ENCODE measurements around the gene B3GAT1.

B3GAT1 gene

GRCh38 chr11:134406264-134407185 is 5.5 kb downstream of the B3GAT1 start:
- Histone ChIP-seq H3K27me3 (peaks cover 29% of the 10 kb centered on the region), H3K27ac (no peak overlapping the region), H3K36me3 (no peaks in the 10 kb centered on the region), H3K4me3 (ENCODE audit: low read depth in 1 of 2, low read length in 1 of 2) (no peak overlapping the region), H3K4me1 (ENCODE audit: control insufficient read depth in 1 of 2, insufficient read depth in 1 of 2, low read depth in 1 of 2, low read length in 1 of 2) (no peaks in the 10 kb centered on the region), H3K9me3 (no peaks in the 10 kb centered on the region)
- no peak for TF ChIP-seq CTCF (IDR thresholded peaks at IDR 0.05)

GRCh38 chr11:134405841-134406240 is 6.2 kb downstream of the B3GAT1 start:
- Histone ChIP-seq H3K9me3 (no peaks in the 10 kb centered on the region), H3K27me3 (peaks cover 22% of the 10 kb centered on the region), H3K36me3 (no peaks in the 10 kb centered on the region), H3K4me3 (ENCODE audit: low read depth in 1 of 2, low read length in 1 of 2) (no peak overlapping the region), H3K27ac (no peak overlapping the region), H3K4me1 (ENCODE audit: control insufficient read depth in 1 of 2, insufficient read depth in 1 of 2, low read depth in 1 of 2, low read length in 1 of 2) (no peaks in the 10 kb centered on the region)
- no peak for TF ChIP-seq CTCF (IDR thresholded peaks at IDR 0.05)

- Histone ChIP-seq H3K27ac (no peak overlapping the region), H3K4me1 (ENCODE audit: control insufficient read depth in 1 of 2, insufficient read depth in 1 of 2, low read depth in 1 of 2, low read length in 1 of 2) (no peaks in the 10 kb centered on the region), H3K36me3 (no peaks in the 10 kb centered on the region), H3K9me3 (no peaks in the 10 kb centered on the region), H3K27me3 (peaks cover 18% of the 10 kb centered on the region), H3K4me3 (ENCODE audit: low read depth in 1 of 2, low read length in 1 of 2) (no peak overlapping the region)
- TF ChIP-seq CTCF (IDR thresholded peaks at IDR 0.05): no peak
Measured at GRCh38 chr11:134405436-134405835, 6.6 kb downstream of the B3GAT1 start.

GRCh38 chr11:134404575-134405341 is 7.3 kb downstream of the B3GAT1 start:
- TF ChIP-seq CTCF (IDR thresholded peaks at IDR 0.05): no peak
- no peak overlapping the region for H3K4me3 ChIP-seq (ENCODE audit: low read depth in 1 of 2, low read length in 1 of 2)

GRCh38 chr11:134402910-134403309 is 9.1 kb downstream of the B3GAT1 start:
- no peak overlapping the region for H3K4me3 ChIP-seq (ENCODE audit: low read depth in 1 of 2, low read length in 1 of 2)
- no peaks in the 10 kb centered on the region for H3K9me3 ChIP-seq
- no peaks in the 10 kb centered on the region for H3K27me3 ChIP-seq
- no peaks in the 10 kb centered on the region for H3K36me3 ChIP-seq
- no peak overlapping the region for H3K27ac ChIP-seq
- no peaks in the 10 kb centered on the region for H3K4me1 ChIP-seq (ENCODE audit: control insufficient read depth in 1 of 2, insufficient read depth in 1 of 2, low read depth in 1 of 2, low read length in 1 of 2)
- no peak for TF ChIP-seq CTCF (IDR thresholded peaks at IDR 0.05)

More at GRCh38 chr11:134404575-134405341, 7.3 kb downstream of the B3GAT1 start:
- H3K36me3 ChIP-seq: no peaks in the 10 kb centered on the region
- H3K27ac ChIP-seq: no peak overlapping the region
- H3K4me1 ChIP-seq (ENCODE audit: control insufficient read depth in 1 of 2, insufficient read depth in 1 of 2, low read depth in 1 of 2, low read length in 1 of 2): no peaks in the 10 kb centered on the region
- no peaks in the 10 kb centered on the region for H3K9me3 ChIP-seq
- H3K27me3 ChIP-seq: peaks cover 11% of the 10 kb centered on the region
